H1 (cell line): ENCODE measurements around the gene MCCC1.

Experiments
- HDAC6 ChIP-seq: IDR thresholded peaks from one replicate; pipeline ENCODE4 v1.7.1; 2012; ENCODE audit warnings: low read depth, mild to moderate bottlenecking, inconsistent platforms, low read length, moderate library complexity
- POLR2A ChIP-seq, 2 experiments: IDR thresholded peaks; 1 replicate in 1 of 2; 2 replicates in 1 of 2; pipeline ENCODE4 v1.6.1; 2011; ENCODE audit warnings: low read depth in 2 of 2, low read length in 2 of 2, mild to moderate bottlenecking in 2 of 2; ENCODE audit errors: control extremely low read depth in 1 of 2
- SRF ChIP-seq: IDR thresholded peaks from 2 replicates; pipeline ENCODE4 v1.6.1; 2011; ENCODE audit warnings: mild to moderate bottlenecking, low read depth, low read length, moderate library complexity
- TF ChIP-seq, protein P1 (sequence below): IDR thresholded peaks from 2 replicates; pipeline ENCODE4 v1.6.1; 2011; ENCODE audit warnings: low read depth, mild to moderate bottlenecking, low read length; ENCODE audit not compliant: insufficient read depth

DNA sequence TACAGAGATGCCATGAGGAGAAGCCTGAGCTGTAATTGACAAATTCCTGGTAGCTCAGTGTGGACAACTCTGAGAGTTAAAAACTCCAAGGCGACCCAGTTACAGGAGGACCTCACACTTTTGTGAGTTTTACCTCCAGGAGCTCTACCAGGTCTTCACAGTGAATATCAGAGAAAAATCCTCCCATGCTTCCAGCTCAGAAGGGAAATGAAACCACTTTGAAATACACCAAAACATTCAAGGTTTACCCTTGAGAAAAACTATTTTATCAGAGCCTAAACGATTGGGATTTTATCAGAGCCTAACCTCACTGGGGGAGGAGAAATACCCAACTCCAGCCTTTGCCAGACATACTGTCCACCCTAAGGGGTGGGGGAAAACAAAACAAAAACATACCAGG lies 52.4 kb downstream of the MCCC1 start:
- TF ChIP-seq HDAC6, result no peak
- no peak for TF ChIP-seq POLR2A (IDR thresholded peaks at IDR 0.05; ENCODE audit: control extremely low read depth in 1 of 2, low read depth in 2 of 2, low read length in 2 of 2)
- TF ChIP-seq, protein P1, sequence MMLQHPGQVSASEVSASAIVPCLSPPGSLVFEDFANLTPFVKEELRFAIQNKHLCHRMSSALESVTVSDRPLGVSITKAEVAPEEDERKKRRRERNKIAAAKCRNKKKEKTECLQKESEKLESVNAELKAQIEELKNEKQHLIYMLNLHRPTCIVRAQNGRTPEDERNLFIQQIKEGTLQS, result no peak
- TF ChIP-seq SRF, result no peak
